ENCODE data around the gene RPL37A. TPM values are rescaled to one million over a fixed set of nuclear protein-coding genes. Genes with fewer than 3 reads are reported as not detected.

RPL37A gene
- total RNA-seq, 4 donors from 2014 or later, result 59.1 to 1,456 (median 761) TPM

DNA sequence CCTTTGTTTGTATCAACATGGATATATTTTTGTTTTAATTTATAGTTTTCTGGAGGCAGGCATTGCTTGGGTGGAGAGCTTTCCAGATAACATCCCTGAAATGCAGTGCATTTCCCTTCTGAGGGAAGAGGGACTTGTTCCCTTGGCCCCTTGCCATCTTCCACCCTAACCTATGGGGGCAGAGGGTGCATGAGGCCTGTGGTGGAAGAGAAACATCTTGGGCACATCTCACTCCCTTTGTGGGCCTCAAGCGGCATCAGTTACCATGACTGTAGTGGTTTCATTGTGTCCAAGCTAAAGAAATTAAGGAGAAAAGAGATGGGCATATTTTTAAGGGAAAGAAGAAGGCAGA, 5.3 kb upstream of the RPL37A start:
- H3K36me3 ChIP-seq, result no peaks in the 10 kb centered on the region
- no peak overlapping the region for H3K4me3 ChIP-seq
- no peaks in the 10 kb centered on the region for H3K9me3 ChIP-seq
- no peak for DNase-seq
- no peak overlapping the region for H3K27ac ChIP-seq
- intact Hi-C loops (cut with DNase I; ENCODE audit: low total_unique reads), result no loop called here
- H3K27me3 ChIP-seq, result no peaks in the 10 kb centered on the region
- TF ChIP-seq, protein P1, sequence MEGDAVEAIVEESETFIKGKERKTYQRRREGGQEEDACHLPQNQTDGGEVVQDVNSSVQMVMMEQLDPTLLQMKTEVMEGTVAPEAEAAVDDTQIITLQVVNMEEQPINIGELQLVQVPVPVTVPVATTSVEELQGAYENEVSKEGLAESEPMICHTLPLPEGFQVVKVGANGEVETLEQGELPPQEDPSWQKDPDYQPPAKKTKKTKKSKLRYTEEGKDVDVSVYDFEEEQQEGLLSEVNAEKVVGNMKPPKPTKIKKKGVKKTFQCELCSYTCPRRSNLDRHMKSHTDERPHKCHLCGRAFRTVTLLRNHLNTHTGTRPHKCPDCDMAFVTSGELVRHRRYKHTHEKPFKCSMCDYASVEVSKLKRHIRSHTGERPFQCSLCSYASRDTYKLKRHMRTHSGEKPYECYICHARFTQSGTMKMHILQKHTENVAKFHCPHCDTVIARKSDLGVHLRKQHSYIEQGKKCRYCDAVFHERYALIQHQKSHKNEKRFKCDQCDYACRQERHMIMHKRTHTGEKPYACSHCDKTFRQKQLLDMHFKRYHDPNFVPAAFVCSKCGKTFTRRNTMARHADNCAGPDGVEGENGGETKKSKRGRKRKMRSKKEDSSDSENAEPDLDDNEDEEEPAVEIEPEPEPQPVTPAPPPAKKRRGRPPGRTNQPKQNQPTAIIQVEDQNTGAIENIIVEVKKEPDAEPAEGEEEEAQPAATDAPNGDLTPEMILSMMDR (IDR thresholded peaks at IDR 0.05), result no peak
- TF ChIP-seq POLR2AphosphoS5 (IDR thresholded peaks at IDR 0.05), result no peak
- TF ChIP-seq EP300 (IDR thresholded peaks at IDR 0.05; ENCODE audit: low read depth), result no peak
- no peak for TF ChIP-seq POLR2A (IDR thresholded peaks at IDR 0.05)
- in situ Hi-C loops (cut with MboI; ENCODE audit: low pct_ligation_motif_present in 1 of 4, low pct_unique_long_range_greater_than_20kb in 1 of 4, low sequenced_read_pairs in 3 of 4), result no loop called here
- H3K4me1 ChIP-seq, result peaks cover 0 to 10% (median 7%) of the 10 kb centered on the region in 4 donors
- 100% methylated on average over 1 of the region's 1 CpG for WGBS, 2 donors (ENCODE audit: low coverage in 1 of 2)

- H3K4me1 ChIP-seq, result peaks cover 13 to 23% (median 22%) of the 10 kb centered on the region in 4 donors
- in situ Hi-C loops (cut with MboI; ENCODE audit: low pct_ligation_motif_present in 1 of 4, low pct_unique_long_range_greater_than_20kb in 1 of 4, low sequenced_read_pairs in 3 of 4), result no loop called here
- intact Hi-C loops (cut with DNase I; ENCODE audit: low total_unique reads), result no loop called here
- H3K27me3 ChIP-seq, result no peaks in the 10 kb centered on the region
- H3K36me3 ChIP-seq, result peaks cover 0 to 7% (median 2%) of the 10 kb centered on the region in 4 donors
- DNase-seq, result no peak
- WGBS, 2 donors (ENCODE audit: low coverage in 1 of 2), result 68 to 91% methylated on average over 1 to 2 of the region's 2 CpGs
- no peak for TF ChIP-seq POLR2A (IDR thresholded peaks at IDR 0.05)
- TF ChIP-seq POLR2AphosphoS5 (IDR thresholded peaks at IDR 0.05), result no peak
- TF ChIP-seq, protein P1 (IDR thresholded peaks at IDR 0.05), result no peak
- no peak for TF ChIP-seq EP300 (IDR thresholded peaks at IDR 0.05; ENCODE audit: low read depth)
- H3K4me3 ChIP-seq, result no peak overlapping the region
- no peaks in the 10 kb centered on the region for H3K9me3 ChIP-seq
- no peak overlapping the region for H3K27ac ChIP-seq
Measured at GRCh38 chr2:216495656-216496055, 3.0 kb upstream of the RPL37A start.

- WGBS, 2 donors (ENCODE audit: low coverage in 1 of 2), result 72 to 78% methylated on average over 6 of the region's 6 CpGs
- DNase-seq, result no peak
- in situ Hi-C loops (cut with MboI; ENCODE audit: low pct_ligation_motif_present in 1 of 4, low pct_unique_long_range_greater_than_20kb in 1 of 4, low sequenced_read_pairs in 3 of 4) (no loop called here), intact Hi-C loops (cut with DNase I; ENCODE audit: low total_unique reads) (no loop called here)
- TF ChIP-seq, protein P1 (IDR thresholded peaks at IDR 0.05), result no peak
- no peaks in the 10 kb centered on the region for H3K27me3 ChIP-seq
- peaks cover 0 to 20% (median 10%) of the 10 kb centered on the region in 4 donors for H3K36me3 ChIP-seq
- H3K9me3 ChIP-seq, result no peaks in the 10 kb centered on the region
- H3K4me1 ChIP-seq, result peaks cover 15 to 42% (median 37%) of the 10 kb centered on the region in 4 donors
- H3K4me3 ChIP-seq, result peak overlapping the region in 1 of 4 donors; percentile 73
- H3K27ac ChIP-seq, result peak overlapping the region; percentile 83 to 85 (median 85)
Measured at GRCh38 chr2:216497382-216498069, 1.1 kb upstream of the RPL37A start.

DNA sequence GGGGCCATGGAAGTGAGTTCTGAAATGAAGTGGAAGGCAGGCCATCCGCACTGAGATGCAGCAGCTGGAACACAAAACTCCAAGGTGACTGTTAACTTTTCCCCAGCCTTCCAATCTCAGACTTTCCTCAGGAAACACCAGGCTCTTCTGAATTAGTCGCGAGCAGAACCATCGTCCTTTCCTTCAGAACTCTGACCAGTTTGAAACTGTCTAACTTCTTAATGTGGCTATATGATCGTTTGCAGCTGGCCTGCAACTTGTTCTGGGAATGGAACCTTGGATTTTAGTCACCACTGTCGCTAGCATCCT, 620 bp upstream of the RPL37A start:
- H3K36me3 ChIP-seq, result peaks cover 0 to 25% (median 11%) of the 10 kb centered on the region in 4 donors
- H3K4me3 ChIP-seq, result peak overlapping the region; percentile 60 to 73 (median 64)
- H3K27me3 ChIP-seq, result no peaks in the 10 kb centered on the region
- peaks cover 15 to 47% (median 39%) of the 10 kb centered on the region in 4 donors for H3K4me1 ChIP-seq
- intact Hi-C loops (cut with DNase I; ENCODE audit: low total_unique reads), result no loop called here
- 33 to 46% methylated on average over 3 to 6 of the region's 6 CpGs for WGBS, 2 donors (ENCODE audit: low coverage in 1 of 2)
- no peak for TF ChIP-seq POLR2A (IDR thresholded peaks at IDR 0.05)
- TF ChIP-seq EP300 (IDR thresholded peaks at IDR 0.05; ENCODE audit: low read depth), result no peak
- TF ChIP-seq, protein P1 (IDR thresholded peaks at IDR 0.05), result no peak
- TF ChIP-seq POLR2AphosphoS5 (IDR thresholded peaks at IDR 0.05), result no peak
- no peaks in the 10 kb centered on the region for H3K9me3 ChIP-seq
- DNase-seq, result no peak
- in situ Hi-C loops (cut with MboI; ENCODE audit: low pct_ligation_motif_present in 1 of 4, low pct_unique_long_range_greater_than_20kb in 1 of 4, low sequenced_read_pairs in 3 of 4), result no loop called here
- H3K27ac ChIP-seq, result peak overlapping the region; percentile 83 to 85 (median 85)
